ENCODE data around the gene NEK5. TPM values are rescaled to one million over a fixed set of nuclear protein-coding genes. Genes with fewer than 3 reads are reported as not detected.

NEK5 gene
- total and polyA plus RNA-seq, 2 of the 8 experiments (the other 6 are each of a cell fraction or from before 2014, with no cell fraction given), result 0.12 to 0.35 TPM

DNA sequence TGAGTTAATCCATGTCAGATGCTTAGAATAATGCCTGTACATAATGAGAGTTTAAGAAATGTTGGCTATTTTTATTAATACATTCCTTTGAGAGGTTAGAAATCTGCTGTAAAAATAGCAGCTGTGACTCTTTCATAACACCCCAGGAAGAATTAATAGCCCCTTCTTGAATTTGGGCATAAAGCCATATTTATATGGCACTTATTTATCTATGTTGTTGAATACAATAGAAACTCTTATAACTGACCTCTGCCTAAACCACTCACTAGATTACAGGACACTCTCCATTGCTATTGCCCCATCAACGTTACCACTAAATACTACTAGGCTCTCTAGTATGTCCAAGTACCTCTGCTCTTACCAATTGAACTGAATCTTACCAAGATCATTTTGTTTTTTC is 16.3 kb downstream of the NEK5 start:
- H3K56ac ChIP-seq (replicated peaks; ENCODE audit: insufficient read length, low read depth, low read length), result no peak overlapping the region
- no peak for DNase-seq (ENCODE audit: low read depth in 1 of 2, low spot score in 2 of 2)
- H3K79me1 ChIP-seq (ENCODE audit: low read depth, low read length), result no peaks in the 10 kb centered on the region
- H2AK5ac ChIP-seq (ENCODE audit: low read depth, low read length), result no peak overlapping the region
- H3K18ac ChIP-seq (ENCODE audit: extremely low read depth, low read length), result no peak overlapping the region
- WGBS, 2 experiments (ENCODE audit: extremely low coverage in 1 of 2, insufficient coverage in 1 of 2, insufficient read length in 1 of 2, insufficient replicate concordance in 2 of 2, low coverage in 1 of 2, low lambda C conversion rate in 2 of 2, missing lambda C conversion rate in 1 of 2), result 83% methylated on average over 1 of the region's 1 CpG; no CpG with 5 or more reads in 1 of the 2 experiments
- no peak for FAIRE-seq
- H3K4ac ChIP-seq (replicated peaks; ENCODE audit: insufficient read length, low read depth, low read length), result no peak overlapping the region
- no peak overlapping the region for H3K4me3 ChIP-seq (ENCODE audit: extremely low read depth in 1 of 4, insufficient read depth in 2 of 4, low read depth in 3 of 4, low read length in 4 of 4)
- ChIA-PET POLR2A (ENCODE audit: partially characterized antibody) (no interaction called here), CTCF (ENCODE audit: partially characterized antibody) (interaction anchor here (1.3 kb wide), 1 partner anchor 114 kb away, joined by 3 read pairs; no protein-coding TSS in a partner anchor)
- H3K27me3 ChIP-seq (replicated peaks in 1 of 4; ENCODE audit: control insufficient read depth in 3 of 4, extremely low read depth in 1 of 4, insufficient read depth in 3 of 4, low read length in 3 of 4), result no peaks in the 10 kb centered on the region
- H4K20me1 ChIP-seq (replicated peaks in 1 of 2; ENCODE audit: control insufficient read depth in 1 of 2, insufficient read depth in 2 of 2, low read length in 2 of 2), result no peaks in the 10 kb centered on the region
- H3K14ac ChIP-seq (ENCODE audit: insufficient read length), result no peak overlapping the region
- no peaks in the 10 kb centered on the region for H3K4me1 ChIP-seq (replicated peaks in 1 of 4; ENCODE audit: control insufficient read depth in 3 of 4, insufficient read depth in 4 of 4, low read length in 3 of 4)
- H2BK5ac ChIP-seq (ENCODE audit: low read depth, low read length), result no peak overlapping the region
- no peak overlapping the region for H4K91ac ChIP-seq (replicated peaks; ENCODE audit: insufficient read length, low read length)
- H3K27ac ChIP-seq (ENCODE audit: low read depth, low read length), result no peak overlapping the region
- H3K23me2 ChIP-seq (ENCODE audit: low read depth, low read length), result no peaks in the 10 kb centered on the region
- no peak overlapping the region for H3K4me2 ChIP-seq (ENCODE audit: insufficient read depth in 1 of 2, low read depth in 2 of 2, low read length in 2 of 2)
- no peak overlapping the region for H2BK120ac ChIP-seq (replicated peaks; ENCODE audit: low read depth, low read length)
- H2BK15ac ChIP-seq (ENCODE audit: low read length), result no peak overlapping the region
- no peak overlapping the region for H2BK12ac ChIP-seq (ENCODE audit: low read depth, low read length)
- H3K23ac ChIP-seq (ENCODE audit: insufficient read length), result no peak overlapping the region
- peaks cover 0 to 2% of the 10 kb centered on the region in 2 experiments; a peak in 2 of 4 replicates for H3K9me3 ChIP-seq (ENCODE audit: insufficient read depth in 2 of 2, low read depth in 1 of 2, low read length in 1 of 2)
- H2BK20ac ChIP-seq (ENCODE audit: low read length), result no peak overlapping the region
- H4K8ac ChIP-seq (ENCODE audit: extremely low read depth, insufficient read depth, low read length), result no peak overlapping the region
- H2AFZ ChIP-seq (ENCODE audit: low read length), result no peak overlapping the region
- H3K79me2 ChIP-seq (ENCODE audit: control insufficient read depth in 1 of 2, insufficient read depth in 2 of 2, low read length in 2 of 2), result no peaks in the 10 kb centered on the region
- H3K36me3 ChIP-seq (ENCODE audit: control insufficient read depth in 2 of 4, insufficient read depth in 4 of 4, low read length in 3 of 4), result no peaks in the 10 kb centered on the region
- no peak overlapping the region for H3K9ac ChIP-seq (replicated peaks in 1 of 4; ENCODE audit: extremely low read depth in 1 of 4, low read depth in 3 of 4, low read length in 3 of 4)
- H4K5ac ChIP-seq (ENCODE audit: insufficient read length, low read depth, low read length), result no peak overlapping the region
- no peak for TF ChIP-seq RNF2 (IDR thresholded peaks at IDR 0.05; ENCODE audit: borderline replicate concordance, low read depth, low read length, missing control alignments, poor library complexity, severe bottlenecking)
- no peak for TF ChIP-seq SIX5 (IDR thresholded peaks at IDR 0.05; ENCODE audit: low read depth, low read length)
- TF ChIP-seq TCF12 (IDR thresholded peaks at IDR 0.05; ENCODE audit: low read depth, low read length), result no peak
- no peak for TF ChIP-seq RFX5 (IDR thresholded peaks at IDR 0.05; ENCODE audit: borderline replicate concordance, low read depth, low read length)
- no peak for TF ChIP-seq BCL11A (IDR thresholded peaks at IDR 0.05; ENCODE audit: low read depth in 2 of 2, low read length in 2 of 2)
- no peak for TF ChIP-seq JUND (IDR thresholded peaks at IDR 0.05; ENCODE audit: low read length)
- TF ChIP-seq NANOG (IDR thresholded peaks at IDR 0.05; ENCODE audit: insufficient read depth, low read depth, low read length, poor library complexity, severe bottlenecking), result no peak
- no peak for TF ChIP-seq EP300 (IDR thresholded peaks at IDR 0.05; ENCODE audit: borderline replicate concordance in 1 of 2, low read depth in 2 of 2, low read length in 2 of 2)
- no peak for TF ChIP-seq CTBP2 (IDR thresholded peaks at IDR 0.05; ENCODE audit: borderline replicate concordance, insufficient read depth, insufficient read length, low read length)
- TF ChIP-seq SP1 (IDR thresholded peaks at IDR 0.05; ENCODE audit: low read depth, low read length), result no peak
- no peak for TF ChIP-seq TBP (IDR thresholded peaks at IDR 0.05; ENCODE audit: low read depth, low read length)
- TF ChIP-seq POLR2AphosphoS5 (IDR thresholded peaks at IDR 0.05; ENCODE audit: low read depth, low read length), result no peak
- TF ChIP-seq POLR2A (IDR thresholded peaks at IDR 0.05; ENCODE audit: control extremely low read depth in 1 of 2, low read depth in 2 of 2, low read length in 2 of 2), result no peak
- no peak for TF ChIP-seq RXRA (IDR thresholded peaks at IDR 0.05; ENCODE audit: insufficient read depth, low read depth, low read length)
- TF ChIP-seq TAF1 (IDR thresholded peaks at IDR 0.05; ENCODE audit: low read depth, low read length), result no peak

Data from H1 (cell line).